Neural progenitor cell (in vitro differentiated cells): ENCODE results near the gene MINDY3. TPM values are rescaled to one million over a fixed set of nuclear protein-coding genes. Genes with fewer than 3 reads are reported as not detected.

Source experiments
- DNase-seq: peaks from one replicate; pipeline ENCODE4 v3.0.0-alpha.2; 2016; ENCODE audit warnings: low spot score
- H2AFZ ChIP-seq: fragments of 200-600 bp; sonication (generic); replicated peaks from 2 replicates; pipeline ENCODE4 v1.6.1; 2016; ENCODE audit warnings: antibody characterized with exemption
- H3F3A ChIP-seq: fragments of 200-600 bp; sonication (generic); 2 replicates; pipeline ENCODE4 v1.6.1; 2016; ENCODE audit warnings: antibody characterized with exemption, low read depth
- H3K27ac ChIP-seq: fragments of 200-600 bp; sonication (generic); 2 replicates; pipeline ENCODE4 v1.5.1; 2016; ENCODE audit warnings: mild to moderate bottlenecking
- H3K27me3 ChIP-seq: fragments of 200-600 bp; sonication (generic); 2 replicates; pipeline ENCODE4 v1.6.1; 2016; ENCODE audit warnings: mild to moderate bottlenecking, moderate library complexity
- H3K36me3 ChIP-seq: fragments of 200-600 bp; sonication (generic); 2 replicates; pipeline ENCODE4 v1.5.1; 2016
- H3K4me1 ChIP-seq: fragments of 200-600 bp; sonication (generic); 2 replicates; pipeline ENCODE4 v1.6.1; 2016; ENCODE audit warnings: mixed run types
- H3K4me2 ChIP-seq: fragments of 200-600 bp; sonication (generic); 2 replicates; pipeline ENCODE4 v1.6.1; 2016
- H3K4me3 ChIP-seq: fragments of 200-600 bp; sonication (generic); 2 replicates; pipeline ENCODE4 v1.5.1; 2016
- H3K79me2 ChIP-seq: fragments of 200-600 bp; sonication (generic); 2 replicates; pipeline ENCODE4 v1.6.1; 2016; ENCODE audit warnings: low read depth
- H3K9ac ChIP-seq: fragments of 200-600 bp; sonication (generic); 2 replicates; pipeline ENCODE4 v1.6.1; 2016
- H3K9me3 ChIP-seq: fragments of 200-600 bp; sonication (generic); 2 replicates; pipeline ENCODE4 v1.5.1; 2016; ENCODE audit warnings: low read depth
- H4K20me1 ChIP-seq: fragments of 200-600 bp; sonication (generic); 2 replicates; pipeline ENCODE4 v1.6.1; 2016; ENCODE audit warnings: low read depth
- H3K27ac Mint-ChIP-seq: 3 replicates; pipeline ENCODE4 v1.8.0; 2021; ENCODE audit warnings: mixed read lengths
- H3K27me3 Mint-ChIP-seq: 2 replicates; pipeline ENCODE4 v1.8.0; 2022; ENCODE audit warnings: low read depth, mild to moderate bottlenecking, inconsistent platforms, moderate library complexity, mixed read lengths; ENCODE audit not compliant: insufficient read depth
- H3K36me3 Mint-ChIP-seq: 3 replicates; pipeline ENCODE4 v1.8.0; 2021; ENCODE audit warnings: mixed read lengths
- H3K4me1 Mint-ChIP-seq: 3 replicates; pipeline ENCODE4 v1.8.0; 2021; ENCODE audit warnings: mixed read lengths
- H3K4me3 Mint-ChIP-seq: 3 replicates; pipeline ENCODE4 v1.8.0; 2021; ENCODE audit warnings: mild to moderate bottlenecking, moderate library complexity, mixed read lengths
- H3K9me3 Mint-ChIP-seq: 3 replicates; pipeline ENCODE4 v1.8.0; 2020; ENCODE audit warnings: mixed read lengths
- CTCF ChIP-seq: fragments of 200-600 bp; sonication (generic); IDR thresholded peaks from 2 replicates; pipeline ENCODE4 v1.5.1; 2017; ENCODE audit warnings: antibody characterized with exemption, mild to moderate bottlenecking
- EZH2 ChIP-seq: fragments of 200-600 bp; sonication (generic); IDR thresholded peaks from 2 replicates; pipeline ENCODE4 v1.6.1; 2017; ENCODE audit warnings: antibody characterized with exemption, mild to moderate bottlenecking, moderate library complexity
- EZH2phosphoT487 ChIP-seq: fragments of 200-600 bp; sonication (generic); IDR thresholded peaks from 2 replicates; pipeline ENCODE4 v1.6.1; 2017; ENCODE audit warnings: antibody characterized with exemption
- total RNA-seq: library from RNA; depleted of rRNA; stranded (reverse); fragments of >200 nt; gene quantifications from 2 replicates; pipeline ENCODE4 v1.2.3, GENCODE V29; 2015; ENCODE audit warnings: low replicate concordance

MINDY3 gene
- total RNA-seq, 1 donor from 2014 or later: 28.2 TPM

- no peaks in the 10 kb centered on the region for H3K4me1 Mint-ChIP-seq
- H3K4me2 ChIP-seq: no peak overlapping the region
- H3K9ac ChIP-seq: no peak overlapping the region
- no peak overlapping the region for H3K27ac ChIP-seq
- H3K4me1 ChIP-seq: no peaks in the 10 kb centered on the region
- H3K36me3 Mint-ChIP-seq: no peaks in the 10 kb centered on the region
- peaks cover 5% of the 10 kb centered on the region for H3K27me3 ChIP-seq
- no peaks in the 10 kb centered on the region for H3K36me3 ChIP-seq
- H3K27me3 Mint-ChIP-seq: no peaks in the 10 kb centered on the region
- H3F3A ChIP-seq: no peaks in the 10 kb centered on the region
- H3K79me2 ChIP-seq: no peaks in the 10 kb centered on the region
- TF ChIP-seq EZH2phosphoT487: no peak
- TF ChIP-seq EZH2: no peak
- no peak for TF ChIP-seq CTCF
- H3K4me3 ChIP-seq: no peak overlapping the region
- DNase-seq: no peak
- H3K27ac Mint-ChIP-seq: no peak overlapping the region
- H2AFZ ChIP-seq: no peak overlapping the region
- H3K9me3 ChIP-seq: no peaks in the 10 kb centered on the region
- H4K20me1 ChIP-seq: no peaks in the 10 kb centered on the region
- H3K4me3 Mint-ChIP-seq: no peak overlapping the region
- no peaks in the 10 kb centered on the region for H3K9me3 Mint-ChIP-seq
Observed at GRCh38 chr10:15760681-15761080, 99.6 kb downstream of the MINDY3 start.

GRCh38 chr10:15759265-15759664 is 101.0 kb downstream of the MINDY3 start:
- H3K27ac ChIP-seq: no peak overlapping the region
- no peaks in the 10 kb centered on the region for H3F3A ChIP-seq
- H4K20me1 ChIP-seq: no peaks in the 10 kb centered on the region
- DNase-seq: no peak
- H3K4me2 ChIP-seq: no peak overlapping the region
- H3K27me3 ChIP-seq: peaks cover 5% of the 10 kb centered on the region
- no peak overlapping the region for H3K27ac Mint-ChIP-seq
- no peaks in the 10 kb centered on the region for H3K36me3 Mint-ChIP-seq
- H3K36me3 ChIP-seq: no peaks in the 10 kb centered on the region
- no peak overlapping the region for H2AFZ ChIP-seq
- no peak overlapping the region for H3K9ac ChIP-seq
- no peak for TF ChIP-seq EZH2
- no peak for TF ChIP-seq EZH2phosphoT487
- no peak for TF ChIP-seq CTCF
- no peaks in the 10 kb centered on the region for H3K27me3 Mint-ChIP-seq
- no peaks in the 10 kb centered on the region for H3K79me2 ChIP-seq
- H3K4me1 Mint-ChIP-seq: no peaks in the 10 kb centered on the region
- H3K4me3 ChIP-seq: no peak overlapping the region
- H3K4me3 Mint-ChIP-seq: no peak overlapping the region
- H3K4me1 ChIP-seq: no peaks in the 10 kb centered on the region
- no peaks in the 10 kb centered on the region for H3K9me3 ChIP-seq
- no peaks in the 10 kb centered on the region for H3K9me3 Mint-ChIP-seq

- H3K36me3 Mint-ChIP-seq: no peaks in the 10 kb centered on the region
- no peaks in the 10 kb centered on the region for H3K9me3 Mint-ChIP-seq
- Histone ChIP-seq H3K27ac (no peak overlapping the region), H3K4me1 (no peaks in the 10 kb centered on the region), H4K20me1 (no peaks in the 10 kb centered on the region), H3K4me2 (no peak overlapping the region), H3K4me3 (no peak overlapping the region), H3K36me3 (no peaks in the 10 kb centered on the region), H3K27me3 (peaks cover 5% of the 10 kb centered on the region), H3K9ac (no peak overlapping the region), H3F3A (no peaks in the 10 kb centered on the region), H2AFZ (no peak overlapping the region), H3K79me2 (no peaks in the 10 kb centered on the region), H3K9me3 (no peaks in the 10 kb centered on the region)
- no peak for DNase-seq
- H3K27ac Mint-ChIP-seq: no peak overlapping the region
- H3K27me3 Mint-ChIP-seq: no peaks in the 10 kb centered on the region
- TF ChIP-seq EZH2phosphoT487 (no peak), EZH2 (no peak), CTCF (no peak)
- H3K4me3 Mint-ChIP-seq: no peak overlapping the region
- H3K4me1 Mint-ChIP-seq: no peaks in the 10 kb centered on the region
Observed at GRCh38 chr10:15758618-15759017, 101.7 kb downstream of the MINDY3 start.

GRCh38 chr10:15754937-15755336 is 105.4 kb downstream of the MINDY3 start:
- H3K79me2 ChIP-seq: no peaks in the 10 kb centered on the region
- no peak overlapping the region for H3K4me3 ChIP-seq
- no peak overlapping the region for H3K4me3 Mint-ChIP-seq
- no peaks in the 10 kb centered on the region for H3K9me3 ChIP-seq
- H3K27me3 ChIP-seq: peaks cover 5% of the 10 kb centered on the region
- H3K4me1 Mint-ChIP-seq: no peaks in the 10 kb centered on the region
- H3K9ac ChIP-seq: no peak overlapping the region
- H3K36me3 Mint-ChIP-seq: no peaks in the 10 kb centered on the region
- no peaks in the 10 kb centered on the region for H3K36me3 ChIP-seq
- H3K27me3 Mint-ChIP-seq: no peaks in the 10 kb centered on the region
- no peaks in the 10 kb centered on the region for H3K9me3 Mint-ChIP-seq
- no peaks in the 10 kb centered on the region for H3F3A ChIP-seq
- TF ChIP-seq EZH2phosphoT487: no peak
- no peak for TF ChIP-seq CTCF
- no peak for TF ChIP-seq EZH2
- H2AFZ ChIP-seq: no peak overlapping the region
- no peaks in the 10 kb centered on the region for H3K4me1 ChIP-seq
- DNase-seq: no peak
- H3K27ac ChIP-seq: no peak overlapping the region
- H3K4me2 ChIP-seq: no peak overlapping the region
- H3K27ac Mint-ChIP-seq: no peak overlapping the region
- no peaks in the 10 kb centered on the region for H4K20me1 ChIP-seq
